ENCODE measurements around the gene RAD51D.
"Not testable (repeated sequence)": the region's sequence is repeated elsewhere in the genome, so short reads cannot be mapped to it uniquely, and the experiment has no call there.

RAD51D gene

DNA sequence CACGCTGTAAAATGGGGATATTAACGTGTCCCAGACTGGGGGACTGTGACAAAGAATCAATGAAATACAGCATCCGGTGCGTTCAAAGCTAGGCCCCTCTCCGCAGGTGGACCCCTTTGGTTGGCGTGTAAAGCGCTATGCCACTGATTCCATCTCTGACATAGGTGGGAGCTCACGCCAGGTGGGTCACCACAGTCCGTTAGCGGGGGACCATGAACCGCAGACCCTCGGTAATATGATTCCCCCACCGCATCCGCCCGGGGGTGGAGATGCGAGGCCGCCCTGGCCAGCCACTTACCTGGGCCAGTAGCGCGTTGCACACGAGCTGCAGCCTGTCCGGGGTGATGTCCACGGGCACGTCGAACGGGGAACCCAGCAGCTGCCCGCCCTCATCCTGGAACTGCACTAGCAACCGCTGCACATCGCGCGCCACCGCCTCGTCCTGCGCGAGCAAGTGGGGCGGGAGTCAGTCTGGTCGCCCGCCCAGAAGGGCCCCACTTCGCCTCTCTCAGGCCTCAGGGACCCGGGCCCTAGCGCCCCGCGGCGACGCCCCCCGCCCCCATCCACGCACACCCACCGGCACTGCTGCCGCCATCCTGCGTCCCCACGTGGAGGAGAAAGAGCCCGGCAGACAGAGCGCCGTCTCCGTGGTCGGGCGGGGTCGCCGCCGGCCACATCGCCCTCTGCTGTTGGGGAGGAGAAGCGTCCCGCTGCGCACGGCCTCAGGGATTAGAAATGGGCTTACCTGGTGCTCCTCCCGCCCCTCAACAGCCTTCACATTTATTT lies 22.2 kb upstream of the RAD51D start, which contains the start of gene NLE1:
NLE1 (minus strand) TSS at position 623 of the 786 bp plus-strand sequence; CDS start at position 595, 28 bp downstream.
- peak; percentile 43 for DNase-seq

DNA sequence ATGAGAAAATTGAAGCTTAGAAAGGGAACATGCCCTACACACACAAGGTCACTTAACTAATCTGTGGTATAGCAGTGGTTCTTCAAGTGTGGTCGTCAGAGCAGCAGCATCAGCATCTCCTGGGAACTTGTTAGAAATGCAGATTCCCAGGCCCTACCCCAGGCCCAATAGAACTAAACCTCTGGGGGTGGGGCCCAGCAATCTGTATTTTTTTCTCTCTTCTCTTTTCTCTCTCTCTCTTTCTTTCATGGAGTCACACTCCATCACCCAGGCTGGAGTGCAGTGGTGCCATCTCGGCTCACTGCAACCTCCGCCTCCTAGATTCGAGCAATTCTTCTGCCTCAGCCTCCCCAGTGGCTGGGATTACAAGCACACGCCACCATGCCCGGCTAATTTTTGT lies 18.6 kb upstream of the RAD51D start:
- DNase-seq = no peak

DNA sequence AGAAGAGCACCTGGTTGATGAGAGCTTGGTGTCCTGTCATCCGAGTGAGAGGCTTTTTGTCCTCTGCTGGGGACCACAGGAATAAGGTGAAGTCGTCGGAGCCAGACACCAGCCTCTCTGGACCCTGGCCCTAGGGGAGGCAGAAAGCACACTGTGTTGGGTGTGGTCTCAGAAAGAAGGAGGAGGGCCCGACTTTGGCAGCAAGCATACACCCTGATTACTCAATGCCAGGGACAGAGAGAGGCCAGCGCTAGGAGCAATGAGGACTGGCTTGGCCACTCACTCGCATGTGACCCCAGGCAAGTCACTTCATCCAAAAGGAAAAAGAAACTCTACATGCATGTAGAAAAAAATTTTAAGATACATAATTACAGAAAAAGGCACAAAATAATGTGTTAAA lies 15.7 kb upstream of the RAD51D start:
- no peak for DNase-seq

DNA sequence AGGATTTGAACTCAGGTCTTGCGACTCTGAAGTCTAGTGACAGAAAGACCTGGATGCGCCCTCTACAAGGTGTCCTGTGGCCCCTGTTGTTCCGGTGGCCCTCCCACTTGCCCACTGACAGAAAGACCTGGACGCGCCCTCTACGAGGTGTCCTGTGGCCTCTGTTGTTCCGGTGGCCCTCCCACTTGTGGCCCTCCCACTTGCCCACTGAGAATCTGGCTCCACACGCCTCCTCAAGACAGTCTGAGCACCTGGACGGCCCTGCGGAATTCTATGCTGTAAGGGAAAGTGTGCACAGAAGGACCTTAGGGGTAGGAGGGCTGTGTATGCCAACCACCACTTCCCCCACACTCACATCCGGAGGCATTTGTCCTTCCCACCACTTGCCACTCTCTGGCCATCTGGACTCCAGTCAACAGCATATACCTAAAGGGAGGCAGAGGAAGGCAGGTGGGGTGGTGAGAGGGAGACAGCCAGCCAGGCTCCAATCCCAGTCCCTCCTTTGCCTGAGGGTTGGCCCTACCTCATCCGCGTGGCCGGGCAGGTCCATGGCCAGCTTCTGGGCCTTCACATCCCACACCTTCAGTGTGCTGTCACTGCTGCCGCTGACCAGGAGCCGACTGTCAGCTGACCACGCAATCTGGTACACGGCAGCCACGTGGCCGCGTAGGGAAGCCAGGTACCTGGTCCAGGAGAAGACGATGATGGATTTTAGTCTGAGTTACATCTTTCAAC lies 13.3 kb upstream of the RAD51D start:
- DNase-seq = no peak

DNA sequence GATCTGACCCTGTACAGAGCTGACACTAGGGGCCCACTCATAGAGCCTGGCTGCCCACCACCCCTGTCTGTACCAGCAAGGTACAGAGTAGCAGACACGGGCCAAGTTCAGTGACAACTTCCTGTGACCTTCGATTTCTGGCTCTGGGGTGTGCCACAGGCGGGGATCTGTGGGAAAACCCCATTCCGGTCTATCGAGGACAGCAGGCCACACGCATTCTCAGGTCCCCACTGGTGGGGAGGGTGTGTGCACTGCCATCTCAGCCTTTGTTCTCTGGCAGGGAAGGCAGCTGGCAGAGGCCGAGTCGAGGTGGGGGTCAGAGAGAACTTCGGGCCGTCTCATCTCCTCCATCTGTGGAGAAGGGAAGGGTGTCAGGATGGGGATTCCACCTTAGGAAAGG lies 12.4 kb upstream of the RAD51D start:
- no peak for DNase-seq

- no peak for DNase-seq
Measured at GRCh38 chr17:35130392-35130791, 10.7 kb upstream of the RAD51D start.

DNA sequence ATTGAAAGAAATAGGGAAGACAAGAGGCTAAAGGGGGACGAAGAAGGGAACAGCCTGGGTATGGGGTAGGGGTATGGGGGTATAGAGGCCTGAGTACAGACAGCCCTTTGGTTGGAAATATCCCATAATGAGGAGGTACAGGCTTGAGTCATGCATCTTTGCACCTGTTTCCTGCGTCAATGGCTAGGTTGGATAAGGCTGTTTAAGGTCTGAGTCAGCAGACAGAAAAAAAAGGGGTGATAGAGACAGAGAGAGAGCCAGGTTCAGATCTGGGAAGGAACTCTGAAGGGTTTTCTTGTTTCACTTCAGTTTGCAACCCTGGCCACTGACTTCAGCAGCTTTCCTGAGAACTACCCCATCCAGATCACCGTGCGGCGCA lies 10.3 kb upstream of the RAD51D start:
- DNase-seq = no peak

DNA sequence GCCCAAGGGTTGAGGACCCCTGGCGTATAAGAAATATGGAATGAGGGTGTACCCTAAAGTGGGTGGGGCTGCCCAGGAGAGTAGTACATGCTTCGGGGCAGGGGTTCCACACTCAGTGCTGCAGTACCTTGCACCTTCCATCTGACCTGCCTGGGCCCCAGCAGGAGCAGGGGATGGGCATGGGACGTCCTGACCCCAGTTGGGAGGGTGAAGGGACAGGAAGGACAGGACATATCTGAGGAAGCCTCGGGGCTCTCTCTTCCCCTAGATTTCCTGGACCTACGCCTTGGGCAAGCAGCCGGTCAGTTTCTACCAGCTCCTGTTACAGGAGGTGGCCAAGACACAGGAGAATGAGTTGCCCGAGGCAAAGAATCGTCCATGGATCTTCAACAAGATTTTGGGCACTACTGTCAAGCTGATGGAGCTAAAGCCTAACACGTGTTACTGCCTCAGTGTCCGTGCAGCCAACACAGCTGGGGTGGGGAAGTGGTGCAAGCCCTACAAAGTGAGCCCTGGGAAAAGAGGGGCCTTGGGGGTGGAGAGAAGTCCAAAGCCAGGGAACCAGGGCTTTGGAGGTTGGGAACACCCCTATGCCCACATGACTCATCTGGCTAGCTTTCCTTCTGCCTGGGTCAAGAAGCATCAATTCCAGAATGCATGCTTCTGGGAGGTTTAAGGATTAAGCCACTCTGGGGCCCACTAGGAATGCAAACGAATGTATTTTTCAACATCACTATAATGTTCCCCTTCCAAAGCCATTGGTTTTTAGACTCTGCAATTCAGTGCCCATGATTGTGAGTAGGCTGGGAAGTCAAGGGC lies 9.7 kb upstream of the RAD51D start:
- DNase-seq = no peak

DNA sequence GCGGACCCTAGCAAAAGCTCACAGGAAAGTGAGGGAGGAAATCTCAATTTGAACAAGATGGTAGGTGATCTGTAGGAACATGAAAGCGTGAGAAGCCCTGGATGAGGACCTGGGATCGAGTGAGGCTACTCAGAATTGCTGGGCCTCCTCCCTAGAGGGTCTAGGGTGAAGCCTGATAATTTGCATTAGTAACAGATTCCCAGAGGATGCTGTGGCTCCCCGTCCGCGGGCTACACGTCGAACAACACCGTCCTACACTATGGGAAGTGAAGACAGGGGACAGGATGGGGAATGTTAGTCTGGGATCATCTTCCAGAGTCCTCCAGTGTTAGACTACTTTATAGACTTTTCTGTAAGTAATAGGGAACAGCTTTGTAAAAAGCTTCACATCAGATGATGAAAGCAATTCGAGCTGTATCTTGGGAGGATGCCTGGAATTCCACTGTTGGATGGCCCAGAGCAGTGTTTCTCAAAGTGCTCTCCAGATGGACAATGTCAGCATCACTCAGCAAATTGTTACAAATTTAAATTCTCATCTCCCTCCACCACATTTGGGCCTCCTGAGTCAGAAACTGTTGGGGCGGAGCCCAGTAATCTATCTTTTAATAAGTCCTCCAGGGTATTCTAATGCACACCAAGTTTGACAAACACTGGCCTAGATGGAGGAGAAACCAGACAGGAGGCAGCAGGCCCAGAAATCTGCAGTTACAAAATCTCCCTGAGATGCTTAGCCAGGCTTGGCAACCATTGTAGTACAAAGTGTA lies 8.3 kb upstream of the RAD51D start:
- no peak for DNase-seq

DNA sequence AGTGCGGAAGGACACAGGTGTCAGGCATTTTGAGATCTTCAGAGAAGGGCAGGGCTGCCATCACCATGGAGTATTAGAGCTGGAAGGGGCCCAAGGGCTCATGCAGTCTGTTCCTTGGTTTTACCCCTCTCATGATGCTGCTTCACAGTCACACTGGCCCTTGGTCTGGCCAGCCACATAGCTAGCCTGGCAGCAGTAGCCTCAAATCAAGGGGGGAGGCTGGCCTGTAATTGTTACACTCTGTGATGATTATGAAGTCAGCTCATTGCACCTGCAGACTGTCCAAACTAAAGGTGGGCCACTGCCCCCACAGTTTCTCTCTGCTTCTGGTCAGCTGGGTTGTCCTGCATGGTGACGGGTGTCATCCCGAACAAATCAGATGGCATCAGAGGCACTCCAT lies 1.7 kb upstream of the RAD51D start, which contains the start of gene FNDC8:
FNDC8 (plus strand) TSS at position 301 of the 400 bp plus-strand sequence; CDS start at position 380, 79 bp downstream.
- DNase-seq = no peak

GRCh38 chr17:35117984-35118383 lies 1.7 kb downstream of the RAD51D start:
- peak; percentile 3 for DNase-seq

DNA sequence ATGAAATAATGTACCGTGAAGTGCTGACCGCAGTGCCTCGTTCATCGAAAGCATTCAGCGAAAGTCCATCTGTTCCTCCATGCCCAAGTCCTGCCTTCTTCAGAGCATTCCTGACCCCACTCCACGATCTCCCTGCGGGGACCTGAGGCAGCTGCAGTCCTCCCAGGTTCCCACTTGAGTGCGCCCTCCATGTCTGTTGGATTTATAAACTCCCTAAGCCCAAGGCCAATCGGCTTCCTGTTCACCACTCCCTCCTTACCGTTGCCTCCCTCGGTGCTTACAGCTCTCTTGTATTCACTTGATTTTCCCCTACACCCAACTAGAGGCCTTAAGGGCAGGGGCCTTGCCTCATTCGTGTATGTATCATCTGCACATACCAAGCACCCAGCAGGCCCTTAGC lies 2.8 kb downstream of the RAD51D start:
- no peak for DNase-seq

DNA sequence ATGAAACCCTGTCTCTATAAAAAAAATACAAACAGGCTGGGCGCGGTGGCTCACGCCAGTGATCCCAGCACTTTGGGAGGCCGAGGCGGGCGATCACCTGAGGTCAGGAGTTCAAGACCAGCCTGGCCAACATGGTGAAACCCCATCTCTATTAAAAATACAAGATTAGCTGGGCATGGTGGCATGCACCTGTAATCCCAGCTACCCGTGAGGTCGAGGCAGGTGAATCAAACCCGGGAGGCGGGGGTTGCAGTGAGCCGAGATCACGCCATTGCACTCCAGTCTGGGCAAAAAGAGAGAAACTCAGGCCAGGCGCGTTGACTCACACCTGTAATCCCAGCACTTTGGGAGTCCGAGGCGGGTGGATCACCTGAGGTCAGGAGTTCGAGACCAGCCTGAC lies 8.9 kb downstream of the RAD51D start:
- DNase-seq = not testable (repeated sequence)

GRCh38 chr17:35104844-35105450 lies 14.7 kb downstream of the RAD51D start:
- no peak for DNase-seq

GRCh38 chr17:35103271-35103670 lies 16.4 kb downstream of the RAD51D start:
- DNase-seq = no peak

DNA sequence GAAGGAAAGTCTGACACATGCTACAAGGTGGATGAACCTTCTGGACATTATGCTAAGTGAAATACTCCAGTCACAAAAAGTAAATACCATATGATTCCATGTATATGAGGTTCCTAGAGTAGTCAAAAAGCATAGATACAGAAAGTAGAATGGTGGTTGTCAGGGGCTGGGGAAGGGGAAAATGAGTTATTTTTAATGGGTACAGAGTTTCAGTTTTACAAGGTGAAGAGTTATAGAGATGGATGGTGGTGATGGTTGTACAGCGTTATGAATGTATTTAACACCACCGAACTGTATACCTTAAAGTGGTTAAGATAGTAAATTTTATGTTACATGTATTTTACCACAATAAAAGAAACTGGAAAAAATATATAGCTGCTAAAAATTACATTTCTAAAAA lies 17.9 kb downstream of the RAD51D start:
- no peak for DNase-seq

DNA sequence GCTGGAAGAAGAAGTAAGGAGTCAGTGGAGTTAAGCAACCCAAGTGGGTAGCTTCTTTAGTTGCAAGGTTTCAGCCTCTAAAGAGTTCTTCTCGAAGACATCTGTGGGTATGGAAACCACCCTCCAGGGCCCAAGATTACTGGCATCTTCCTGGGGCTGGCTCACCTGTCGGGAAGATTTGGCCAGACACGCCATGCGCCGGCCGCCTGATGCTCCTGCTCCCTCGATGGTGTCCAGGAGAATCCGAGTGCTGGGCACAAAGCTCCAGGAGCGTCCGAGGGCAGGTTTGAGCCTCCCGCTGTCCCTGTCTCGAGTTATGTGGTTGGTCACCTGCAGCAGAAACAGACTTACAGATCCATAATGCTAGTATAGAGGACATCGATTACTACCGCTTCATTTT lies 18.6 kb downstream of the RAD51D start:
- no peak for DNase-seq

GRCh38 chr17:35099908-35100307 lies 19.8 kb downstream of the RAD51D start:
- peak; percentile 66 for DNase-seq

DNA sequence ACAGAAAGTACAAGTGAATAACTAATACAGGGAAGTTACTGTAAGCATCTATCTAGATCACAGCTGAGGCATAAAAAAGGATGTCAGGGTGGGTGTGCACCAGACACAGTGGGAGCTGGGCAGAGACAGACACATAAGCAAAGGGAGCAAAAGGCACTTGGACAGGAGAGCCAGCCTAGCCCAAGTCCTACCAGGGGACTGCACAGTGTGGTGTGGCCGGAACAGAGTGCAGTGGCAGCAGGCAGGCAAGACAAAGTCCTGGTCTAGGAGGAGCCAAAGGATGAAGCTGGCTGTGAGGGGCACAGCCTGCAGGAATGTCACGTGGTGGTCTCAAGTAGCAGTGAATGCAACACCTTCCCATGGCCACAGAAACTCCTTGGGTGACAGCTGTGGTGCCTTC lies 21.9 kb downstream of the RAD51D start:
- no peak for DNase-seq

GRCh38 chr17:35095741-35096140 lies 23.9 kb downstream of the RAD51D start:
- no peak for DNase-seq

DNA sequence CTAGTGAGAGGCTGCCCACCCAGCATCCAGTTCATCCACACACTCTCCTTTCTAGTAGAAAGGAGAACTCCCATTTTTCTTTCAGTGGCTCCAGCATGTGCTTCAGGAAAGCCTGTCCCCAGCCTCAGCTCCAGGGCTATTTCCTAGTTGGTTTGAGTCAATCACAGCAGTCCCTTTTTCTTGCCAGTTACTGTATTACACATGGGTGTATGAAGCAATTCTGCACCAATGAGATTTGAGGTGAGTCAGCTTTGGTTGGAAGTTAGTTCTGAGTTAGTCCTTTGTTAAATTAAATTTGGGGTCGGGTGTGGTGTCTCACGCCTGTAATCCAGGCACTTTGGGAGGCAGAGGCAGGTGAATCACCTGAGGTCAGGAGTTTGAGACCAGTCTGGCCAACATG lies 24.8 kb downstream of the RAD51D start:
- DNase-seq = no peak

DNA sequence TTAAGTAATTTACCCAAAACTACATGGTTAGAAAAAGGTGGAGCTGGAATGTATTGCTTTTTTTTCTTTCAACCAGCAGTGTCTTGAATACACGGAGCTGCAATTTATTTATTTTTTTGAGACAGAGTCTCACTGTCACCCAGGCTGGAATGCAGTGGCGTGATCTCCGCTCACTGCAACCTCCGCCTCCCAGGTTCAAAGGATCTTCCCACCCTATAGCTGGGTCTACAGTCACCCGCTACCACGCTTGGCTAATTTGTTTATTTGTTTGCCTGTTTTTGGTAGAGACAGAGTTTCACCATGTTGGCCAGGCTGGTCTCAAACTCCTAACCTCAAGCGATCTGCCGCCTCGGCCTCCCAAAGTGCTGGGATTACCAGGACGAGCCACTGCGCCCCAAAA lies 29.0 kb downstream of the RAD51D start:
- not testable (repeated sequence) for DNase-seq
